Left lung (tissue), 10 donors: ENCODE results near the gene RND1. TPM values are rescaled to one million over a fixed set of nuclear protein-coding genes. Genes with fewer than 3 reads are reported as not detected.
"Not testable (repeated sequence)": the region's sequence is repeated elsewhere in the genome, so short reads cannot be mapped to it uniquely, and the experiment has no call there.

Source experiments
- ATAC-seq: fragments of 200-7000 bp; cut with Tn5 transposase; one replicate; pipeline ENCODE4 v1.9.1; 2020; ENCODE audit warnings: moderate library complexity
- DNase-seq, 4 donors: peaks; one replicate each; pipeline ENCODE4 v3.0.0-alpha.2; 2013 to 2020
- H3K27ac ChIP-seq, 2 donors: fragments of 200-600 bp; sonication (generic) in 1 of 2; one replicate each; pipeline versions ENCODE4 v1.5.0 to v1.8.0; 2020 to 2021
- H3K27me3 ChIP-seq, 2 donors: fragments of 200-600 bp; sonication (generic) in 1 of 2; one replicate each; pipeline versions ENCODE4 v1.5.0 to v1.8.0; 2020 to 2021
- H3K36me3 ChIP-seq, 2 donors: fragments of 200-600 bp; sonication (generic) in 1 of 2; one replicate each; pipeline versions ENCODE4 v1.5.0 to v1.8.0; 2020 to 2021
- H3K4me1 ChIP-seq, 2 donors: fragments of 200-600 bp; one replicate each; pipeline ENCODE4 v1.8.0; 2021
- H3K4me3 ChIP-seq, 2 donors: fragments of 200-600 bp; sonication (generic) in 1 of 2; one replicate each; pipeline versions ENCODE4 v1.5.0 to v1.8.0; 2020 to 2021; ENCODE audit warnings: mild to moderate bottlenecking in 1 of 2
- H3K9me3 ChIP-seq, 2 donors: fragments of 200-600 bp; sonication (generic) in 1 of 2; one replicate each; pipeline versions ENCODE4 v1.5.0 to v1.8.0; 2020 to 2021
- CTCF ChIP-seq, 2 donors: fragments of 200-600 bp; sonication (generic) in 1 of 2; IDR thresholded peaks; one replicate each; pipeline versions ENCODE4 v1.5.0 to v1.8.0; 2021; ENCODE audit warnings: antibody characterized with exemption in 2 of 2
- intact Hi-C, 2 donors: fragments of 100-400 bp; cut with DNase I; formaldehyde crosslinking; loops; one replicate each; pipeline versions ENCODE4 v1.11.2 to v1.14.2; 2022
- polyA plus RNA-seq, 6 donors: library from polyadenylated mRNA; unstranded; fragments of 120-200 nt; gene quantifications; one replicate each; pipeline ENCODE4 v1.2.1, GENCODE V29; 2013; ENCODE audit not compliant: insufficient read length in 6 of 6
- total RNA-seq, 2 donors: library from RNA; stranded (reverse); fragmentation: NEBNext Ultra II Directional; extraction: Animal tissue kit (Norgen Biotek cat#: 25700); gene quantifications; one replicate each; pipeline ENCODE4 v1.2.1, GENCODE V29; 2021
- donor health status: DM: no; HTN: yes; CAD: no.
- donor health status: DM: no; HTN: no; CAD: no.

RND1 gene
- total and polyA plus RNA-seq, 8 donors = 1.8 to 28.1 (median 2.4) TPM

DNA sequence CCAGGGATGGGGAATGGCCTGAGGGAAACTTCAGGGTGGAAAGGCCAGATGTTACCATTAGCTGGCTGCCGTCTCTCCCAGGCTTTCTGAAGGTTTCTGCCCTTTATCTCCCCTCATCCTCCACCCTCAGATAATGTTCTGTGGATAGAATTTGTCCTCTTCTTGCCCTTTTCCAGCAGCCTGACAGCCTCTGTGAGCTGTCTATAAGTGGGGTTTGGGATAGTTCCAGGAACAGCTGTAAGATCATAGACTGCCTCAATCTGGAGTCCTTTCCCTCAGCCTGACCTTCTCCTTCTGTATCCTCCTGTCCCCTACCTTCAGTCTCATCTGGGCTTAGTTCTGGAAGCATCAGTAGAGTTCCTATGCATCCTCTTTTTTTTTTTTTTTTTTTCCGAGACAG is 2.8 kb upstream of the RND1 start:
- no peak for ATAC-seq
- H3K27ac ChIP-seq = no peak overlapping the region
- H3K27me3 ChIP-seq = peaks cover 0 to 24% of the 10 kb centered on the region in 2 donors
- H3K9me3 ChIP-seq = no peaks in the 10 kb centered on the region
- TF ChIP-seq CTCF (IDR thresholded peaks at IDR 0.05) = no peak
- H3K4me1 ChIP-seq = peaks cover 3 to 22% of the 10 kb centered on the region in 2 donors
- intact Hi-C loops = no loop called here
- H3K4me3 ChIP-seq = no peak overlapping the region
- peak in 1 of 4 donors; percentile 17 for DNase-seq
- H3K36me3 ChIP-seq = no peaks in the 10 kb centered on the region

DNA sequence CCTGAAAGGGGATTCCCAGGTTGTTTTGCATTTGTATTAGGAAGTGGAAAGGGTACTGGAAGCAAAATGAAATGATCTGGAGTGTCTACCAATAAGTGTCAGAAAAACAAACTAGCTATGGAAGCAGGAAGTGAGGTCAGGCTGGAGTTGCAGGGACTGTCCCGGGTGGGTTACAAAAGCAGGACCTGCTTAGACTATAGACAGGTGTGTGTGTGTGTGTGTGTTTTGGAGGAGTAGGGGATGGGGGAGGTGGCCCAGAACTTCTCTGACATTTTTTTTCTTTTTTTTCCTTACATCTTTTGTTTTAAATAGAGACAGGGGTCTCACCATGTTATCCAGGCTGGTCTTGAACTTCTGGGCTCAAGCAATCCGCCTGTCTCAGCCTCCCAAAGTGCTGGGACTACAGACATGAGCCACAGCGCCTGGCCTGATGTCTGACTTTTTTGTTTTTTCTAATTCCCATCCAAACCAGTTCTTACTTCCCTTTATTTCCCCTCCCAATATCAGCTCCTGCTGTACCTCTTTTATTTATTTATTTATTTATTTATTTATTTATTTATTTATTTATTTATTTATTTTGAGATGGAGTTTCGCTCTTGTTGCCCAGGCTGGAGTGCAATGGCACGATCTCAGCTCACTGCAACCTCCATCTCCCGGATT is 512 bp upstream of the RND1 start:
- DNase-seq = no peak
- peak overlapping the region in 1 of 2 donors; percentile 60 for H3K4me3 ChIP-seq
- intact Hi-C loops = no loop called here
- H3K4me1 ChIP-seq = peaks cover 3 to 22% of the 10 kb centered on the region in 2 donors
- peaks cover 0 to 30% of the 10 kb centered on the region in 2 donors for H3K27me3 ChIP-seq
- peak overlapping the region; percentile 19 to 33 for H3K27ac ChIP-seq
- no peak for TF ChIP-seq CTCF (IDR thresholded peaks at IDR 0.05)
- peaks cover 0 to 8% of the 10 kb centered on the region in 2 donors for H3K36me3 ChIP-seq
- peak; percentile 22 for ATAC-seq
- no peaks in the 10 kb centered on the region for H3K9me3 ChIP-seq

GRCh38 chr12:48863291-48863690 is 2.4 kb downstream of the RND1 start:
- intact Hi-C loops = no loop called here
- H3K27me3 ChIP-seq = peaks cover 0 to 30% of the 10 kb centered on the region in 2 donors
- H3K36me3 ChIP-seq = peaks cover 0 to 9% of the 10 kb centered on the region in 2 donors
- H3K4me3 ChIP-seq = no peak overlapping the region
- ATAC-seq = no peak
- H3K27ac ChIP-seq = no peak overlapping the region
- TF ChIP-seq CTCF (IDR thresholded peaks at IDR 0.05) = no peak
- DNase-seq = no peak
- peaks cover 3 to 22% of the 10 kb centered on the region in 2 donors for H3K4me1 ChIP-seq
- no peaks in the 10 kb centered on the region for H3K9me3 ChIP-seq

GRCh38 chr12:48862760-48863159 is 2.9 kb downstream of the RND1 start:
- peaks cover 0 to 14% of the 10 kb centered on the region in 2 donors for H3K36me3 ChIP-seq
- peaks cover 3 to 22% of the 10 kb centered on the region in 2 donors for H3K4me1 ChIP-seq
- no peak overlapping the region for H3K27ac ChIP-seq
- peaks cover 0 to 30% of the 10 kb centered on the region in 2 donors for H3K27me3 ChIP-seq
- no peaks in the 10 kb centered on the region for H3K9me3 ChIP-seq
- H3K4me3 ChIP-seq = no peak overlapping the region
- no peak for ATAC-seq
- intact Hi-C loops = no loop called here
- no peak for DNase-seq
- TF ChIP-seq CTCF (IDR thresholded peaks at IDR 0.05) = no peak

DNA sequence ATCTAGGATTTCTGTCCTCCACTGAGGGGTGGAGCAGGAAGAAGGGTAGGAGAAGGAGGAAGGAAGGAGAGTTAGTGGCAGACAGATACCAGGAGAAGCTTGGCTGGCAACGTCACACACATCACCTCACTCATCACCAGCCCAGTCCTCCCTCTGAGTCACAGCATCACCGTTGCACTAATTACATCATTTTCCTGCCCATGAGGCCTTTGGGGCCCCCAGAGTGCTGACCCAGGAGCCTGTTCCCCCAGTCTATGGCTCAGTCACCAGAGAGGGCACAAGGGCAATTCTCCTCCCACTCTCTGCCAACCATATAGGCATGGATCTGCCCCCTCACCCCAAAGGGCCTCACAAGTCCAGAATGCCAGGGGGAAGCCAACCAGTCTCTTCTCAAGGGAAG is 4.6 kb downstream of the RND1 start:
- TF ChIP-seq CTCF (IDR thresholded peaks at IDR 0.05) = no peak
- no peak overlapping the region for H3K4me3 ChIP-seq
- no peak for DNase-seq
- H3K27ac ChIP-seq = no peak overlapping the region
- peaks cover 0 to 30% of the 10 kb centered on the region in 2 donors for H3K27me3 ChIP-seq
- H3K4me1 ChIP-seq = peaks cover 3 to 20% of the 10 kb centered on the region in 2 donors
- H3K9me3 ChIP-seq = no peaks in the 10 kb centered on the region
- no peak for ATAC-seq
- intact Hi-C loops = no loop called here
- peaks cover 0 to 14% of the 10 kb centered on the region in 2 donors for H3K36me3 ChIP-seq

DNA sequence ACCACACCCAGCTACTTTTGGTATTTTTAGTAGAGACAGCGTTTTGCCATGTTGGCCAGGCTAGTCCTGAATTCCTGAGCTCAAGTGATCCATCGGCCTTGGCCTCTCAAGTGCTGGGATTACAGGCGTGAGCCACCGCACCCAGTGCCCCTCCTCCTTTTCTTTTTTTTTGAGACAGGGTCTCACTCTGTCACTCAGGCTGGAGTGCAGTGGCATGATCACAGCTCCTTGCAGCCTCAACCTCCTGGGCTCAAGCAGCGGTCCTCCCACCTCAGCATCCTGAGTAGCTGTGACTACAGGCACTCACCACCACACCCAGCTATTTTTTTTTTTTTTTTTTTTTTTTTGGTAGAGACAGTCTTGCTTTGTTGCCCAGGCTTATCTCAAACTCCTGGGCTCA is 5.4 kb downstream of the RND1 start:
- H3K27ac ChIP-seq, H3K9me3 ChIP-seq, ATAC-seq, DNase-seq, intact Hi-C loops, H3K4me3 ChIP-seq: not testable (repeated sequence)
- peaks cover 0 to 14% of the 10 kb centered on the region in 2 donors for H3K36me3 ChIP-seq
- H3K27me3 ChIP-seq = peaks cover 0 to 24% of the 10 kb centered on the region in 2 donors
- peaks cover 3 to 15% of the 10 kb centered on the region in 2 donors for H3K4me1 ChIP-seq
